ENCODE measurements around the gene ZBTB8A.
"Not testable (repeated sequence)": the region's sequence is repeated elsewhere in the genome, so short reads cannot be mapped to it uniquely, and the experiment has no call there.

The ZBTB8A gene

DNA sequence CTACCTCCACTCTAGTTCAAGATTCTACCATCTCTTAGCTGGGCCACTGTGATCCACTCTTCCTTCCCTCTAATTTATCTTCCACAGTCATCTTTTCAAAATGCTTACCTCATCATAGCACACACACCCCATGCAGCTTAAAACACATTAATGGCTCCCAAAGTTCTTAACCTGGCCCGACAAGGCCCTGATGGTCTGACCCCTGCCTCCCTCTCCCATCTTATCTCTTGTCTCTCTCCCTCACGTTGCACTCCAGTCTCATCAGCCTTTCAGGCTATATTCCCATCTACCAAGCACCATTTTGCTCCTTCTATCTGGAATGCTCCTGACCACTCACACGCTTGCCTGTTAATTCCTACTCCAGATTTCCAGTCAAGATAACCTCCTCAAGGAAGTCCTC is 2.5 kb upstream of the ZBTB8A start:
- no peak for DNase-seq

DNA sequence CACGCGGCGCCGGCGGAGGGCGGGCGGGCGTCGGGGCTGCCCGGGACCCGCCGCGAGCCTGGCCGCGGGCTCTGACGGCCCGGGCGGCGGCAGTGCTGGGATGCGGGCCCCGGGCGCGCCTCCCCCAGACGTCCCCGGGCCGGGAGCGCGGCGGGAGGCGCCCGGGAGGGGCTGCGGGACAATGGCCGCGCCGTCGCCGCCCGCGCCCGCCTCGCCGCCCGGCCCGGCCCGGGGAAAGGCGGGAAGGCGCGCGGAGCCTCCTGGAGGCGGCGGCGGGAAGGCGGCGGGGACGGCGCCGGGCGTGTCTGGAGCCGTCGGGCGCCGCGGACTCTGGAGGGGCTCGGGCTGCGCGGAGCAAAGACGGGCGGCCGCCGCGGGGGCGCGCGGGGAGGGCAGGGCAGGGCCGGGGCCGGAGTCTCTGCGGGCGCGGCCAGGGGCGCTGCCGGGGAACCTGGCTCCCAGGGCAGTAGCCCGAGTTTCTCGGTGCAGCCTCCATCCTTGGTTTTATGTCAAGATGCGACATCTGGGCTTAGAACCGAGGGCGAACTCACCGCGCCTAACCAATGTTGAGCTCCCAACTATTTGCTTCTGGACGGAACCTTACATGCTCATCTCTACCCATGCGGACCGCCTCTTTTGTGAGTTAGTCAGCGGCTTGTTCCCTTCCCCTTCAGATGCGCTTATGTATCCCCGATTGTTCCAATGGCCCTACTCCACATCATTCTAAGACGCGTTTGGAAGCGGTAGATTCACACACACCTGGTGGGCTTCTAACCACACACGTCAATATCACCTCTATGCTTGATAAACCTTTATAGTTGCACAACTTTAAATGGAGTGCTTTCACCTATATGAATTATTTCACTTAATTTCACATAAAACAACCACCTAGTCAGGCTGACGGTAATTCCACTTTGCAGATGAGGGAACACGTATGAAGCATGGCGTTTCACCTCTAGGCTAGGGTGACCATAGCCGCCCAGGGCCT is 651 bp downstream of the ZBTB8A start:
- peak in 20 of 58 donors; percentile 1 to 37 (median 15) for DNase-seq

DNA sequence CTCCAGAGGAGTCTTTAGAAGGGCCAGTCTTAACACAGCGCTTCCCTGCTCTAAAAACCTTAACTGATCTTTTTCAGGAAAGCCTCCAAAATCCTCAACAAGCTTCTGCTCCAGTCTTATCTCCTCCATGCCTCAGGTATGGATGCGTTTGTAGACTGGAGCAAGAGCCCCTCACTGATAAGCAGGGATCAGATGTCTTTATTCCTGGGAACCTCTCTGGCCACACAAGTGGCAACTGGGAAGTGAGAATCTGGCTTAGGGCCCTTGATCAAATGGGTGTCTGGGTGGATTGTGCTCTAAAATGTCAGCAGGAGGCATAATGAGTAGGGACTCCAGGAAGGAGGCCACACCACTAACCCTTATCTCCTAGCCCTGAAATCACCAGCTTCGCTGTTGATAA is 1.4 kb downstream of the ZBTB8A start:
- no peak for DNase-seq

DNA sequence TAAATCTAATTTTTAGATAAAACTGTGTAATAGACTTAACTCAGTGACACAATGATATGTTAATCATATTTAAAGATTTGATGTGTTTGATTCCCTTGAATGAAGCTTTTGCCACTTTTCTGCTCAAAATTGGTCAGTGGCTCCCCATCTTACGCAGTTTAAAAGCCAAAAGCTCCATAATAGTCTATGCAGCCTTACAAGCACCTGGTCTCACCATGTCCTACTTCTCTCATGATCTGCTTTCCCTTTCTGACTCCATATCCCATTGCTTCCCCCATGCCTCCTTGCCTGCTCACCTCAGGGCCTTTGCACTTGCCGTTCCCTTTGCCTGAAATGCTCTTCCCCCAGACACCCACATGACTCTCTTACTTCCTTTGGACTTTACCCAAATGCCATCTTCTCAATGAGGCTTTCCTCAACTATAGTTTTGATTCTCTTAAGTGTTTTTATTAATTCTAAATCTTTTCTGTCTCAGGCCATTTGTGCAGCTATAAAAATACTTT is 1.9 kb downstream of the ZBTB8A start:
- DNase-seq: no peak

DNA sequence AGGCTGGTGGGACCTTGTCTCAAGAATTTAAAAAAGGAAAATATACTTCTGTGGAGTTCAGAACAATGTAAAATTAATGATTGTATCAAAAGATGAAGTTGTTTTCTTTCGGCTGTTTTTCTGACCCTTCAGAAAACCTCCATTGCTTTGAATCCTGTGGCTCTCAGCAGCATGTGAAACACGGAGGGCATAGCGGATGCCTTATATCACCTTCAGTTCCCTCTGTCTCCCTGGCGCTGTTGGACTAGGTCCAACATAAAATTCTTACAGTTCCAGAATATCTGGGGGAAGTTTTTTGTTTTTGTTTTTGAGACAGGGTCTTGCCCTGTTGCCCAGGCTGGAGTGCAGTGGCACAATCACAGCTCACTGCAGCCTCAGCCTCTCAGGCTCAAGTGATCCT is 7.4 kb downstream of the ZBTB8A start:
- no peak for DNase-seq

DNA sequence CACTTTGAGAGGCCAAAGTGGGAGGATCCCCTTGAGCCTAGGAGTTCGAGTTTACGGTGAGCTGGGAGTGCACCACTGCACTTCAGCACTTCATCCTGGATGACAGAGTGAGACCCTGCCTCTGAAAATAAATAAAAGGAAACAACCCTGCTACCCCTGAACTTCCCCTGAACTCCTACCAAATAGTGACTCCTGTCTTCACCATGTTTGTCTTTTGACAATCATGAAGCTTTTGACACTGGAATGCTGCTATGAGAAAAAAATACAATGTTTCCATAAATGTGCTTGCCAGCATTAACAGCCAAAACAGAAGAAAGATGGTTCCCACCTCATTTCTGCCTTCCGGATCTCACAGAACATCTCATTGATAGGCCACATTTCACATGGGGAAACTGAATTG is 10.4 kb downstream of the ZBTB8A start:
- DNase-seq: no peak

DNA sequence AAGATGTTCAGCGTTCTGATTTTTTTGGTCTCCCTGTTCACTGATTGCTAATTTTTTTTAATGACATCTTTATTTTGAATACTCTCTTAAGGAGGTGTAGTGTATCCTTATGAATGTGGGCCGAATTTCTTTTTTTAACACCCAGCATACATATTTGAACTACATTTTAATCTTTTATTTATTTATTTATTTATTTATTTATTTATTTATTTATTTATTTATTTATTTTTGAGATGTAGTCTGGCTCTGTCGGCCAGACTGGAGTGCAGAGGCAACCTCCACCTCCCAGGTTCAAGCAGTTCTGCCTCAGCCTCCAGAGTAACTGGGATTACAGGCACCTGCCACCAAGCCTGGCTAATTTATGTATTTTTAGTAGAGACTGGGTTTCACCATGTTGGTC is 15.1 kb downstream of the ZBTB8A start:
- DNase-seq: no peak

DNA sequence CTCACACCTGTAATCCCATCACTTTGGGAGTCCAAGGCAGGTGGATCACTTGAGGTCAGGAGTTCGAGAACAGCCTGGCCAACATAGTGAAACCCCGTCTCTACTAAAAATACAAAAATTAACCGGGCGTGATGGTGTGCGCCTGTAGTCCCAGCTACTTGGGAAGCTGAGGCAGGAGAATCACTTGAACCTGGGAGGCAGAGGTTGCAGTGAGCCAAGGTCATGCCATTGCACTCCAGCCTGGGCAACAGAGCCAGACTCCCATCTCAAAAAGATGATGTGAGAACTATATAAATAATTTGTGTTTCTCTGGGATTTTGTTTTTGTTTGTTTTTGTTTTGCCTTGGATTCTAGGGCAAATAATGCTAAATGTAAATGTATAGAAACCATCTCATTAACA is 17.8 kb downstream of the ZBTB8A start:
- DNase-seq: not testable (repeated sequence)

DNA sequence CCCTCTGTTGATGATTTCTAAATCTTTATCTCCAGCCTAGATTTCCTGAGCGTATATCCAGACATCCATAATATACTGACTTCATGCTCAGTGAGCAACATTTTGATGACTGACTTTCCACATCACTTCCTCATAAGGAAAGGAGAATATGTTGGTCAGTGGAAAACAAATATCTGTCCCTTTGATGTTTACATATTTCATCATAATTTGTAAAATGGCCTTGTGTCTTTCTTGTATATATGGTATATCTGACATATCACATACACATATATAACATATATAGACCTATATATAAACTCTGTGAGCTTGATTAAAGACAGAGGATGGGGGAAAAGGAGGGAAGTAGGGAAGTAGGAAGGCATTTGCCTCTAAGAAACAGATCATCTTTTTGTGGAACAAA is 18.6 kb downstream of the ZBTB8A start:
- DNase-seq: no peak

DNA sequence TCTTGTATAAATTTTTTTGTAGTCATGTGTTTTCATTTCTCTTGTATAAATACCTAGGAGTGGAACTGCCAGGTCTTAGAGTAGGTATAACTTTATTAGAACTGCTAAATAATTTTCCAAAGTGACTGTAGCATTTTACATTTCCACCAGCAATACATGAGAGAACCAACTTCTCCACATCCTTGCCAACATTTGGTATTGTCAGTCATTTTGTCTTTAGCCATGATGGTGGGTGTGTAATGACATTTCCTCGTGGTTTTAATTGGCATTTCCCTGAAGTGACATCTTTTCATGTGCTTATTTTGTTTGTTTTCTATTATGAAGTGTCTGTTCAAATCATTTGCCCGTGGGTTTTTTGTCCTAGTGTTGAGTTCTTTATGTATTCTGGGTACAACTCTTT is 29.7 kb downstream of the ZBTB8A start:
- no peak for DNase-seq

DNA sequence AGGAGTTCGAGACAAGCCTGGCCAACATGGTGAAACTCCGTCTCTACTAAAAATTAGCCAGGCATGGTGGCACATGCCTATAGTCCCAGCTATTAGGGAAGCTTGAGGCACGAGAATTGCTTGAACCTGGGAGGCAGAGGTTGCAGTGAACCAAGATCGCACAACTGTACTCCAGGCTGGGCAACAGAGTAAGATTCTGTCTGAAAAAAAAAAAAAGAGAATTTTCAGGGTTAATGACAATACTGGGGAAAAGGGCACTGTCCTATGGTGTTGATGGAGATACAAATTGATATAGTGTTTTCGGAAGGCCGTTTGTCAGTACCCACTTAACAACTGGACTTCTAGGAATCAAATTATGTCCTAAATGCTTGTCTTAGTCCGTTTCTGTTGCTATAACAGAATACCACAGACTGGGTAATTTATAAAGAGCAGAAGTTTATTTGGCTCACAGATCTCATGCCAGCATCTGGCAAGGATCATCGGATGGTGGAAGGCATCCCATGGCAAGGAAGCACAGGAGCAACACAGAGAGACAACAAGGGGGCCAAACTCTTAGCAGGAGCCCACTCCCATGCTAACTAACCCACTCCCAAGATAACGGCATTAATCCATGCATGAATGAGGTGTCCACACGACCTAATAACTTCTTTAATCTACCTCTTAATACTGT is 41.3 kb downstream of the ZBTB8A start:
- no peak for DNase-seq

DNA sequence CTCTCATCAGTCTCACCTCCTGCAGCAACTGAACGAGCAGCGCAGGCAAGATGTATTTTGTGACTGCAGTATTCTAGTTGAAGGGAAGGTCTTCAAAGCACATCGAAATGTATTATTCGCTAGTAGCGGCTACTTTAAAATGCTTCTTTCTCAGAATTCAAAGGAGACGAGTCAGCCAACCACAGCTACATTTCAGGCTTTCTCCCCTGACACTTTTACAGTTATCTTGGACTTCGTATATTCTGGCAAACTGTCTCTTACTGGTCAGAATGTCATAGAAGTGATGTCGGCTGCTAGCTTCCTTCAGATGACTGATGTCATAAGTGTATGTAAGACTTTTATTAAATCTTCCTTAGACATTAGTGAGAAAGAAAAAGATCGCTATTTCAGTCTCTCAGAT is 53.7 kb downstream of the ZBTB8A start:
- no peak for DNase-seq

DNA sequence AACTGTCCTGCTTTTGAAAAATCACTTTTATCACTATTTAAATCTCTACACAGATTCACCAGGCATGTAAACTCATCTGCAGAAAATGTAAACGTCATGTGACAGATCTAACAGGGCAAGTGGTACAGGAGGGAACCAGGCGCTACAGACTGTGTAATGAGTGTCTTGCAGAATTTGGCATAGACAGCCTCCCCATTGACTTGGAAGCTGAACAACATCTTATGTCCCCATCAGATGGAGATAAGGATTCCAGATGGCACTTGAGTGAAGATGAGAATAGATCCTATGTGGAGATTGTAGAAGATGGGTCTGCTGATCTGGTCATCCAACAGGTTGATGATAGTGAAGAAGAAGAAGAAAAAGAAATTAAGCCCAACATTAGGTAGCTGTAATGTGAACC is 60.8 kb downstream of the ZBTB8A start:
- DNase-seq: no peak

DNA sequence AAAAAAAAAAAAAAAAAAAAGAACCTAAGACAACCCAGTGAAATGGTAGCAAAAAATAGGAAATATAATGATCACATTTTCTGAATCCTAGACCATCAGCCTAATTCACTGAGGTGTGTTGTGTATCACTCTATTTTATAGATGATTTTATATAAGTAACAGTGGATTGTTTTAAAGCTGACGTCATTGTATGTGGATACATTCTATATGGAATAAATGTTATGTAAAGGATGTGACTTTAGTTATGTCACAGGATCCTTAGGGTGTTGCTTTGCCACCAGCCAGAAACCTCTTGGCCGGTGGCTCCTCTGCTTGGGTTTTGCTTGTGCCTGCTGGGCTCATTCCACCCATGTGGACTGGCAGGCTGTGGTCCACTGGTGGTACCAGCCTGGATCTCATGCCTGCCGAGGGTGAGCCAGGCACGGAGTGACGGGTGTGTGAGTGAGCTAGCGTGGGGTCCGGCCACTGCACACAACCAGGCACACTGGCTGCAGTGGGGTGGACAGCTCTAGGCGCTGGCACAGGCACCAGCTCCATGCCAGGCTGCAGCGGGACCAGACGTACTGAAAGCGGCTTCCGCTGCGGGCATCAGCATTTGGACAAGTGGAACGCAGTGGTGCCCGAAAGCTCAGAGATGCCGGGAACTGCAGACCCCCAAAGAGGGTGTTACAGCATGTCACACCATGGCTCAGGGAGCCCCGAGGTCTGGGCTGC is 66.6 kb downstream of the ZBTB8A start:
- DNase-seq: no peak

DNA sequence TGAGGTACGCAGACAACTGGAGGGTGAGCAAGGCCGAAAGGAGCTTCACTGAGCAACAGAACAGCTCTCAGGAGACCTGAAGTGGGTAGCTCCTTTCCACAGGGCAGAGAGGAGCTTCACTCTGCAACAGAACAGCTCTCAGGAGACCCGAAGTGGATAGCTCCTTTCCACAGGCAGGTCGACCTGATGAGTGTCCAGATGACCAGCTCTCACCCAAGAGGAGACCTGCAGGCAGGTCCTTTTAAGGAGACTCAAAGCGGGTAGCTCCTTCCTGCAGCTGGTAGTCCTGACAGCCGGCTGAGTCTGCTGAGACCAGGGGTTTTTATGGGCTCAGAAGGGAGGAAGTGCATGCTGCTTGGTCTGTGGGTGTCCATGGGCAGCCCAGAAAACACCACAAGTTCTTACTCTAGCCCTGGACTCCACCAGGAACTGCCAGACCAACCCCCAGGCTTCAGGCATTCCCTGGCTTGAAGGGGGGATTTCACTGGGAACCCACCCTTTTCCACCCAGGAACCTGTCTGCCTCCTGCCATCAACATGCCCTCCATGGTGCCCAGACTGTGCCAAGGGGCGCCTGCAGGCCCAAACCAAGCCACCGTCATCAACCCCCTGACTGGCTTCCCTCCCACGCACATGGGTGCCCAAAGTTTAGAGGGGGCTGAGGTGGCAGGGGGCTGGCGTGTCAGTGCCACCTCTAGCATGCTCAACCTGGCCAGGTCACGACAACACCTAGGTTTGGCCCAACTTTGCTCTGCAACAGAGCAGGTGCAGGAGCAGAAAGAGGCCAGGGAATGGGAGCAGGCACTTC is 67.5 kb downstream of the ZBTB8A start:
- no peak for DNase-seq

DNA sequence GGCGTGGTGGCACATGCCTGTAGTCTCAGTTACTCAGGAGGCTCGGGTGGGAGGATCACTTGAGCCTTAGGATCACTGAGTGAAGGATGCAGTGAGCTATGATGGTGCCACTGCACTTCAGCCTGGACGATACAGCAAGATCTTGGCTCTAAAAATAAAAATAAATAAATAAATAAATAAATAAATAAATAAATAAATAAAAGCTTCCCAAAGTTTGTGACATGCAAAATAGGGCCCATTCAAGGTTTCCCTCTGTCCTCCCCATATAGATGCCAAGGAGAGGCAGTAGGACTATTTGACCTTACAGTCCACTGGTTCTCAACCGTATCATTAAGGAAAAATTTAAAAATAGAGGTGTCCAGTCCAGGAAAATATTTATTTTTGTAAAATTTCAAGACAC is 70.0 kb downstream of the ZBTB8A start:
- no peak for DNase-seq

DNA sequence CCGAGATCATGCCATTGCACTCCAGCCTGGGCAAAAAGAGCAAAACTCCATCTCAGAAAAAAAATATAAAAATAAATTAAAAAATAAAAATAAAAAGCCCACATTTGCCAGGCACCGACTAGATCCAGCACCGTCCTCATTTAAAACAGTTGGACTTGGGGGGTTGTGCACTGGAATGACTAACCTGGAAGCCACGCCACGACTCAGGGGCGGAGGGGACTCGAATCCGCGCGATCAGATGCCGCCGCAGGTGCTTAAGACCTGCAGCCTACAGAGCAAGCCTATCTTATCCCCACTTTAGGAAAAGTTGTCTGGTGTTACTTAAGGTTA is 72.6 kb downstream of the ZBTB8A start:
- no peak for DNase-seq

DNA sequence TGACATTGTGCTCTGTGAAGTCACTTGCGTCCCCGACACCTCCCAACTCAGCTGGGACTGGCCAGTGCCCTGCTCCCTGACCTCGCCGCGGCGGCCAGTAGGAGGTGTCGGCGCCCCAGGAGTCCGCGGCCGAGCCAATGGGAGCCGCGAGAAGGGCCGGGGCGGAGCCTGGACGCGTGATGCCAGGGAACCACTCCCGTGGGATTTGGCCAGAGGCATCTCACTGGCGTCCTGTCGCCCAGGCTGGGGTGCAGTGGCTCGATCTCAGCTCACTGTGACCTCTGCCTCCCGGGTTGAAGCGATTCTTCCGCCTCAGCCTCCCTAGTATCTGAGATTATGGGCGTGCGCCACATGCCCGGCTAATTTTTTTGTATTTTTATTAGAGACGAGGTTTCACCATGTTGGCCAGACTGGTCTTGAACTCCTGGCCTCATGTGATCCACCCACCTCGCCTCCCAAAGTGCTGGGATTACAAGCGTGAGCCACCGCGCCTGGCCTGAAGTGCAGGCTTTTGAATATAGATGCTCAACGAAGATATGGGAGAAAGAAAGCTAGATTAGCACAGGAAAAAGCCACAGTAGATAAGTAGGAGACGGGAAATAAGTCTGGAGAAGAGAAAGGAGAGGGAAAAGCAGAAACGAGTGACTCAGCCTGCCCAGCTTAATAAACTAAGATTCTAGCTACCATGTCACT is 73.1 kb downstream of the ZBTB8A start:
- peak; percentile 32 to 95 (median 84) for DNase-seq

DNA sequence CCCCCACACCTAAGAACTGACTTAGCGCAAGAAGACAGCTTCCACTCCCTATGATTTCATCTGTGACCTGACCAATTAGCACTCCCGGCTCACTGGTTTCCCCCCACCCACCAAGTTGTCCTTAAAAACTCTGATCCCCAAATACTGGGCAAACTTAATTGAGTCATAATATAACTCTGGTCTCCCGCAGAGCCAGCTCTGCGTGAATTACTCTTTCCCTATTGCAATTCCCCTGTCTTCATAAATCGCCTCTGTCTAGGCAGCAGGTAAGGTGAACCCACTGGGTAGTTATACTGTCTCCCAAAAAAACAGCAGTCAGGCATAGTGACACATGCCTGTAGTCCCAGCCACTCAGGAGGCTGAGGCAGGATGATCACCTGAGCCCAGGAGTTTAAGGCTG is 74.2 kb downstream of the ZBTB8A start:
- no peak for DNase-seq

DNA sequence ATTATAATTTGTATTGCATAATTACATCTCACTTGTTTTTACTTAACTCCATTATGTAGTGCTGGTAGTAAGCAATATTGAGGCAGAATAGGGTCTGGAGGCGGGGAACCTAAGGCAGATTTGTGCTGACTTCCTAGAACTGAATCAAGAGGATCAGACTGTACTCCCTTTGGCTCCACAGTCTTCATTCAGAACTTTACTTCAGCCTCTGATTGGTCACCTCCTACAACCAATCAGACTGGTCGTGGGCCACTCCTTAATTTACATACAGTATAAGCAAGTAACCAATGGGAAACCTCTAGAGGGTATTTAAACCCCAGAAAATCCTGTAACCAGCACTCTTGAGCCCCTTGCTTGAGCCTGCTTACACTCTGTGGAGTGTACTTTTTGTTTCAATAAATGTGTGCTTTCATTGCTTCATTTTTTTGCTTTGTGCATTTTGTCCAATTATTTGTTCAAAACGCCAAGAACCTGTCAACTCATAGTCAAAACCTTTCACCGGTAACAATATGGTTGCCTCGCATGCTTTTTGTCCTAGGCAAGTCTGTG is 79.5 kb downstream of the ZBTB8A start:
- peak in 1 of 58 donors; percentile 2 for DNase-seq
